Activated naive CD4-positive, alpha-beta T cell treated with anti-CD3 and anti-CD28 coated beads, Interleukin-2, amount 10 ng/mL, durations not matched to agents 7 days and 5 days (primary cell): ENCODE results near the gene OR4K5.

Experiments
- CTCF ChIA-PET: fragments of 350-600 bp; sonication (Branson Sonifier 250); formaldehyde crosslinking; loops from one replicate; lab custom pipeline; 2021; ENCODE audit warnings: antibody characterized with exemption; lab: Charles Lee
- DNase-seq: peaks from one replicate; pipeline ENCODE4 v3.0.0-alpha.2; 2020
- H3K27ac Mint-ChIP-seq: one replicate; pipeline ENCODE4 v1.8.0; 2021; ENCODE audit warnings: mild to moderate bottlenecking, moderate library complexity, mixed read lengths
- H3K27me3 Mint-ChIP-seq: one replicate; pipeline ENCODE4 v1.8.0; 2021; ENCODE audit warnings: mild to moderate bottlenecking, mixed read lengths
- H3K36me3 Mint-ChIP-seq: one replicate; pipeline ENCODE4 v1.8.0; 2021; ENCODE audit warnings: mixed read lengths
- H3K4me1 Mint-ChIP-seq: one replicate; pipeline ENCODE4 v1.8.0; 2021; ENCODE audit warnings: mixed read lengths
- H3K4me3 Mint-ChIP-seq: one replicate; pipeline ENCODE4 v1.8.0; 2021; ENCODE audit warnings: mild to moderate bottlenecking, moderate library complexity, mixed read lengths
- H3K9me3 Mint-ChIP-seq: one replicate; pipeline ENCODE4 v1.8.0; 2021; ENCODE audit warnings: mixed read lengths

The OR4K5 gene

GRCh38 chr14:19920021-19920657 lies at the start of gene OR4K5:
Gene OR4K5, plus strand, starts transcription at chr14:19920607. Its CDS starts 0 bp downstream, at chr14:19920607.
- Mint-ChIP-seq H3K9me3 (peaks cover 1% of the 10 kb centered on the region), H3K36me3 (no peaks in the 10 kb centered on the region), H3K4me3 (no peak within 1 kb of the TSS), H3K27ac (no peak within 1 kb of the TSS), H3K27me3 (no peaks in the 10 kb centered on the region), H3K4me1 (no peaks in the 10 kb centered on the region)
- CTCF ChIA-PET, result no interaction called here
- no peak for DNase-seq

GRCh38 chr14:19873178-19873577 lies 47.2 kb upstream of the OR4K5 start:
- Mint-ChIP-seq H3K4me3 (no peak overlapping the region), H3K27ac (no peak overlapping the region), H3K27me3 (no peaks in the 10 kb centered on the region), H3K4me1 (no peaks in the 10 kb centered on the region), H3K36me3 (no peaks in the 10 kb centered on the region), H3K9me3 (no peaks in the 10 kb centered on the region)
- CTCF ChIA-PET, result no interaction called here
- DNase-seq, result no peak

GRCh38 chr14:19874842-19875241 lies 45.6 kb upstream of the OR4K5 start, which contains the start of gene OR4K2:
Gene OR4K2, plus strand, starts transcription at chr14:19875142. Its CDS starts 1,126 bp downstream, at chr14:19876268.
- Mint-ChIP-seq H3K27me3 (no peaks in the 10 kb centered on the region), H3K9me3 (no peaks in the 10 kb centered on the region), H3K27ac (no peak within 1 kb of the TSS), H3K36me3 (no peaks in the 10 kb centered on the region), H3K4me1 (no peaks in the 10 kb centered on the region), H3K4me3 (no peak within 1 kb of the TSS)
- CTCF ChIA-PET, result no interaction called here
- no peak for DNase-seq

- CTCF ChIA-PET, result interaction anchor here (0.6 to 1.2 kb wide), 2 partner anchors 106 to 187 kb away, joined by 3 read pairs; no protein-coding TSS in a partner anchor
- Mint-ChIP-seq H3K4me3 (no peak overlapping the region), H3K27ac (no peak overlapping the region), H3K27me3 (no peaks in the 10 kb centered on the region), H3K9me3 (no peaks in the 10 kb centered on the region), H3K4me1 (no peaks in the 10 kb centered on the region), H3K36me3 (no peaks in the 10 kb centered on the region)
- no peak for DNase-seq
These were observed 42.3 kb upstream of the OR4K5 start for GRCh38 chr14:19878029-19878642.

GRCh38 chr14:19895282-19895681 lies 25.1 kb upstream of the OR4K5 start:
- Mint-ChIP-seq H3K36me3 (no peaks in the 10 kb centered on the region), H3K27ac (no peak overlapping the region), H3K4me1 (no peaks in the 10 kb centered on the region), H3K9me3 (peaks cover 39% of the 10 kb centered on the region), H3K27me3 (no peaks in the 10 kb centered on the region), H3K4me3 (no peak overlapping the region)
- DNase-seq, result no peak
- CTCF ChIA-PET, result no interaction called here

GRCh38 chr14:19900999-19901398 lies 19.4 kb upstream of the OR4K5 start:
- CTCF ChIA-PET, result no interaction called here
- no peak overlapping the region for H3K27ac Mint-ChIP-seq
- H3K4me1 Mint-ChIP-seq, result no peaks in the 10 kb centered on the region
- DNase-seq, result no peak
- H3K36me3 Mint-ChIP-seq, result no peaks in the 10 kb centered on the region
- no peaks in the 10 kb centered on the region for H3K27me3 Mint-ChIP-seq
- H3K9me3 Mint-ChIP-seq, result peaks cover 11% of the 10 kb centered on the region
- no peak overlapping the region for H3K4me3 Mint-ChIP-seq

- CTCF ChIA-PET, result no interaction called here
- no peaks in the 10 kb centered on the region for H3K27me3 Mint-ChIP-seq
These were observed 18.0 kb upstream of the OR4K5 start for GRCh38 chr14:19902409-19902808.

GRCh38 chr14:19906665-19907064 lies 13.7 kb upstream of the OR4K5 start:
- Mint-ChIP-seq H3K9me3 (no peaks in the 10 kb centered on the region), H3K4me1 (no peaks in the 10 kb centered on the region), H3K27ac (no peak overlapping the region), H3K4me3 (no peak overlapping the region), H3K36me3 (no peaks in the 10 kb centered on the region), H3K27me3 (no peaks in the 10 kb centered on the region)
- DNase-seq, result no peak
- CTCF ChIA-PET, result no interaction called here

More at GRCh38 chr14:19902409-19902808, 18.0 kb upstream of the OR4K5 start:
- no peak for DNase-seq
- no peak overlapping the region for H3K27ac Mint-ChIP-seq
- no peak overlapping the region for H3K4me3 Mint-ChIP-seq
- H3K9me3 Mint-ChIP-seq, result peaks cover 2% of the 10 kb centered on the region
- no peaks in the 10 kb centered on the region for H3K4me1 Mint-ChIP-seq
- no peaks in the 10 kb centered on the region for H3K36me3 Mint-ChIP-seq

- no peak for DNase-seq
- H3K4me3 Mint-ChIP-seq, result no peak overlapping the region
These were observed 9.3 kb upstream of the OR4K5 start for GRCh38 chr14:19911114-19911513.

GRCh38 chr14:19917243-19917642 lies 3.2 kb upstream of the OR4K5 start:
- Mint-ChIP-seq H3K27me3 (no peaks in the 10 kb centered on the region), H3K27ac (no peak overlapping the region), H3K36me3 (no peaks in the 10 kb centered on the region), H3K4me3 (no peak overlapping the region), H3K9me3 (no peaks in the 10 kb centered on the region), H3K4me1 (no peaks in the 10 kb centered on the region)
- CTCF ChIA-PET, result no interaction called here
- no peak for DNase-seq

More at GRCh38 chr14:19911114-19911513, 9.3 kb upstream of the OR4K5 start:
- Mint-ChIP-seq H3K36me3 (no peaks in the 10 kb centered on the region), H3K27ac (no peak overlapping the region), H3K27me3 (no peaks in the 10 kb centered on the region), H3K4me1 (no peaks in the 10 kb centered on the region), H3K9me3 (no peaks in the 10 kb centered on the region)
- CTCF ChIA-PET, result no interaction called here

- Mint-ChIP-seq H3K27ac (no peak overlapping the region), H3K4me1 (no peaks in the 10 kb centered on the region), H3K9me3 (no peaks in the 10 kb centered on the region), H3K36me3 (no peaks in the 10 kb centered on the region), H3K27me3 (no peaks in the 10 kb centered on the region), H3K4me3 (no peak overlapping the region)
- CTCF ChIA-PET, result no interaction called here
- DNase-seq, result no peak
These were observed 2.4 kb upstream of the OR4K5 start for GRCh38 chr14:19917955-19918518.

GRCh38 chr14:19918553-19919264 lies 1.7 kb upstream of the OR4K5 start:
- Mint-ChIP-seq H3K36me3 (no peaks in the 10 kb centered on the region), H3K4me1 (no peaks in the 10 kb centered on the region)
- CTCF ChIA-PET, result no interaction called here

GRCh38 chr14:19930617-19931016 lies 10.2 kb downstream of the OR4K5 start, which contains the start of gene OR4K1:
Gene OR4K1, plus strand, starts transcription at chr14:19930917. Its CDS starts 4,750 bp downstream, at chr14:19935667.
- Mint-ChIP-seq H3K4me1 (no peaks in the 10 kb centered on the region), H3K27me3 (no peaks in the 10 kb centered on the region), H3K4me3 (no peak within 1 kb of the TSS), H3K27ac (no peak within 1 kb of the TSS), H3K9me3 (no peaks in the 10 kb centered on the region), H3K36me3 (no peaks in the 10 kb centered on the region)
- CTCF ChIA-PET, result no interaction called here
- no peak for DNase-seq

More at GRCh38 chr14:19918553-19919264, 1.7 kb upstream of the OR4K5 start:
- Mint-ChIP-seq H3K9me3 (no peaks in the 10 kb centered on the region), H3K4me3 (no peak overlapping the region), H3K27me3 (no peaks in the 10 kb centered on the region), H3K27ac (no peak overlapping the region)
- no peak for DNase-seq

- Mint-ChIP-seq H3K27ac (no peak overlapping the region), H3K4me1 (no peaks in the 10 kb centered on the region), H3K4me3 (no peak overlapping the region), H3K36me3 (no peaks in the 10 kb centered on the region), H3K27me3 (no peaks in the 10 kb centered on the region), H3K9me3 (no peaks in the 10 kb centered on the region)
- DNase-seq, result no peak
- CTCF ChIA-PET, result no interaction called here
These were observed 21.3 kb downstream of the OR4K5 start for GRCh38 chr14:19941668-19942067.
